Glomerular endothelial cell (primary cell): ENCODE measurements around the gene MUCL3. TPM values are rescaled to one million over a fixed set of nuclear protein-coding genes. Genes with fewer than 3 reads are reported as not detected.
"Not testable (repeated sequence)": the region's sequence is repeated elsewhere in the genome, so short reads cannot be mapped to it uniquely, and the experiment has no call there.

Experiments
- DNase-seq: peaks from one replicate; pipeline ENCODE4 v3.0.0-alpha.2; 2011; ENCODE audit warnings: low read depth, low spot score; ENCODE audit errors: extremely low read depth
- total RNA-seq: library from RNA; depleted of rRNA; stranded (reverse); fragments of >200 nt; gene quantifications from 2 replicates; pipeline ENCODE4 v1.2.3, GENCODE V29; 2015

Gene MUCL3, protein sequence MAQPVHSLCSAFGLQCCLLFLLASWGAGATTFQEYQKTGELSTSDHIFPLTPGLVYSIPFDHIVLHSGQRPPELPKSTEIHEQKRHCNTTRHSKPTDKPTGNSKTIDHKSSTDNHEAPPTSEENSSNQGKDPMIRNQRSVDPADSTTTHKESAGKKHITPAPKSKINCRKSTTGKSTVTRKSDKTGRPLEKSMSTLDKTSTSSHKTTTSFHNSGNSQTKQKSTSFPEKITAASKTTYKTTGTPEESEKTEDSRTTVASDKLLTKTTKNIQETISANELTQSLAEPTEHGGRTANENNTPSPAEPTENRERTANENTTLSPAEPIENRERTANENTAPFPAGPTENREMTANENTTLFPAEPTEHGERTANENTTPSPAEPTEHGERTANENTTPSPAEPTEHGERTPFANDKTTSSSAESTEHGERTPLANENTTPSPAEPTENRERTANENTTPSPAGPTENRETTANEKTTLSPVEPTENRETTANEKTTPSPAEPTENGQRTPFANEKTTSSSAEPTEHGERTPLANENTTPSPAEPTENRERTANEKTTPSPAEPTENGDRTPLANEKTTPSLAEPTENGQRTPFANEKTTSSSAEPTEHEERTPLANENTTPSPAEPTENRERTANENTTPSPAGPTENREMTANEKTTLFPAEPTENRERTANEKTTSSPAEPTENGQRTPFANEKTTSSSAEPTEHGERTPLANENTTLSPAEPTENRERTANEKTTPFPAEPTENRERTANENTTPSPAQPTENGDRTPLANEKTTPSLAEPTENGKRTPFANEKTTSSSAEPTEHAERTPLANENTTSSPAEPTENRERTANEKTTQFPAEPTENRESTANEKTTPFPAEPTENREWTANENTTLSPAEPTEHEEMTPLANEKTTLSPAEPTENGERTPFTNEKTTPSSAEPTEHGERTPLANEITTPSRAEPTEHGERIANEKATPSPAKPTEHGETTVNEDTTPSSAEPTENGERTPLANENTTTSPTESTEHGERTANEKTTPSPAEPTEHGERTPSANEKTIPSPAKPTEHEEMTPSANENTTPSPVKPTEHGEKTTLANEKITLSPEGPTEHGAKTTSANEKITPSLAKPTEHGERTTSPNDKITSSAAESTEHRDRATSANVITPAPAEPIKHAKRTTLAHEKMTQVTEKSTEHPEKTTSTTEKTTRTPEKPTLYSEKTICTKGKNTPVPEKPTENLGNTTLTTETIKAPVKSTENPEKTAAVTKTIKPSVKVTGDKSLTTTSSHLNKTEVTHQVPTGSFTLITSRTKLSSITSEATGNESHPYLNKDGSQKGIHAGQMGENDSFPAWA (N-terminal part only)
- total RNA-seq = not detected in 2 replicates

DNA sequence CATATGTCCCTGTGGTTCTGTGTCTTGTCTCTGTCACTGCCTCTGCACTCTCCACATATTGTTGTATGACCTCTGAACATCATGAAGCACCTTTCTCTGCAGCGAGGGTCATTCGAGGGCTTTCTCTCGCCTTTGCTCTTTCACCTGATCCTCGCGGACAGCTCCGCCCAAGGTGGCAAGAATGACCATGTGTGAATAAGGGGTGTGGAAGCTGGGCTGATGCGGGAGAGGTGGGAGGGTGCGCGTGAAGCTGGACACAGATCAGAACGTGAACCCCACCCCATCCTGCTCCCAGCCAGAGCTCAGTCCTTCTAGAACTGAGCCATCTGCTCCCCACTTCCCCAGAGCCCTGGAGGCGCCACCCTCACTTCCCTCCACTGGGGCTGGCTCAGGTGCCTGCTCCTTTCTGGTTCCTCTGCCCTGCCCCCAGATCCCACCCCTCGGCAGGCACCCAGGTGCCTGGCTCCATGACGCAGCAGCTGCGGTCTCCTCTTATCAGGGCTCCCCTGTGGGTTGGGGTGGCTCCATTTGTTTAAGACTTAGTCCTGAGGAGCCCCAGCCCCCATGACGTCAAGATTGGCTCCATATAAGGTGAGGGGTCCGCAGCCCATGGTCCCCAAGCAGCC, at the start of gene MUCL3:
MUCL3 (plus strand) TSS at position 613 of the 626 bp plus-strand sequence. CDS start 27 bp downstream, outside the sequence.
- DNase-seq = no peak

DNA sequence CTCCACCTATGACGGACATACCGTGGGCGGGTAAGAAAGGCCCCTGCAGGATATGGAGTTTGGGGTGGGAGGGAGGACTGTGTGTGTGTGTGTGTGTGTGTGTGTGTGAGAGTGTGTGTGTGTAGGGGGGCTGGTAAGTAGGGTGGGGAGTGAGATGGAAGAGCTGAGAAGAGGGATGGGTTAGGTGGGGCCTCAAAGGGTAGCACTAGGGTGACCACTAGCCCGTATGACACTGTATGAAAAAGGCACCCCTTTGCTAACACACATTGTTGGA, 49.4 kb upstream of the MUCL3 start:
- no peak for DNase-seq

DNA sequence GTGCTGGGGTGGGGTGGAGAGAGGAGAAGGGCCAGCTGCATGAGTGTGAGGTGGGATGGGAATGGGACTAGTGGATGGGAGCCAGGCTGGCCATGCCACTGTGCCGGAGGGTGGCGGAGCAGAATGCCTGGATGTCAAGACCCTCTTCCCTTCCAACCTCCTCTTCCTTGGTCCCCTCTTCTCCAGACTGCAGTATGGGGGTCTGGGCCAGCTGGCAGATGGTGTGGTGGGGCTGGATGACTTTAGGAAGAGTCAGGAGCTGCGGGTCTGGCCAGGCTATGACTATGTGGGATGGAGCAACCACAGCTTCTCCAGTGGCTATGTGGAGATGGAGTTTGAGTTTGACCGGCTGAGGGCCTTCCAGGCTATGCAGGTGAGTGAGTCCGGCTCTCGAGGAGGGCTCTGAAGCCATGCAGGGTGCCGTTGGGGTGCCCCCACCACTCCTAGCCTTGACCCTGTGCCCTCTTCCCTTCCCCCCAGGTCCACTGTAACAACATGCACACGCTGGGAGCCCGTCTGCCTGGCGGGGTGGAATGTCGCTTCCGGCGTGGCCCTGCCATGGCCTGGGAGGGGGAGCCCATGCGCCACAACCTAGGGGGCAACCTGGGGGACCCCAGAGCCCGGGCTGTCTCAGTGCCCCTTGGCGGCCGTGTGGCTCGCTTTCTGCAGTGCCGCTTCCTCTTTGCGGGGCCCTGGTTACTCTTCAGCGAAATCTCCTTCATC, 48.8 kb upstream of the MUCL3 start:
- no peak for DNase-seq

DNA sequence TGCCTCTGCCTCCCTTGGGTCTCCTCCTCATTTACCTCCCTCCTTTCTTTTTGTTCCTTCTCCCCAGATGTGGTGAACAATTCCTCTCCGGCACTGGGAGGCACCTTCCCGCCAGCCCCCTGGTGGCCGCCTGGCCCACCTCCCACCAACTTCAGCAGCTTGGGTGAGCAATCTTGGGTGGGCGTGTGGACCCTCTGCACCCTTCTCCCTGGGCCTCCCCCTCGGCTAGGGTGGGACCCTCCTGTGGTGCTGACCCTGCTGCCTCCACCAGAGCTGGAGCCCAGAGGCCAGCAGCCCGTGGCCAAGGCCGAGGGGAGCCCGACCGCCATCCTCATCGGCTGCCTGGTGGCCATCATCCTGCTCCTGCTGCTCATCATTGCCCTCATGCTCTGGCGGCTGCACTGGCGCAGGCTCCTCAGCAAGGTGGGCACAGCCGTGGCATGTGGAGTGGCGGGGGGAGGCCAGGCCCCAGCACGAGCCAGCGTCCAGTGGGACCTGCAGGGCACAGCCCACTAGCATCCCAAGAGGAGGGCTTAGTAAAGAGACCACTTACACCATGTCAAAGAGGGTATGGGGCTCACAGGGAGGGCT, 47.7 kb upstream of the MUCL3 start:
- DNase-seq = no peak

DNA sequence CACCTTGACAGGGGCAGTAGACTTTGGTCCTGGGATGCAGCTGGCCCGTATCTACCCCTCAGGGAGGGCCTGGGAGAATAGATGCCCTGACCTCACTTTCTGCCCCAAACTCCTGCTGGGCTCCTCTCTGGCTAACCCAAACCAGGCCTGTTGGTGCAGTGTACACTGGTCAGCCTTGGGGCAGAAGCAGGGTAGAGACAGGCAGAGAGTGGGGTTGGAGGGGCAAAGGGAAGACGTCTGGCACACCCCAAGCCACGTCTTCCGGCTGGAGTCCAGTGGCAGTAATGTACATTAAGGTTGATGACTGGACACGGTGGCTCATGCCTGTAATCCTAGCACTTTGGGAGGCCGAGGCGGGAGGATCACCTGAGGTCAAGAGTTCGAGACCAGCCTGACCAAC, 47.1 kb upstream of the MUCL3 start:
- no peak for DNase-seq

DNA sequence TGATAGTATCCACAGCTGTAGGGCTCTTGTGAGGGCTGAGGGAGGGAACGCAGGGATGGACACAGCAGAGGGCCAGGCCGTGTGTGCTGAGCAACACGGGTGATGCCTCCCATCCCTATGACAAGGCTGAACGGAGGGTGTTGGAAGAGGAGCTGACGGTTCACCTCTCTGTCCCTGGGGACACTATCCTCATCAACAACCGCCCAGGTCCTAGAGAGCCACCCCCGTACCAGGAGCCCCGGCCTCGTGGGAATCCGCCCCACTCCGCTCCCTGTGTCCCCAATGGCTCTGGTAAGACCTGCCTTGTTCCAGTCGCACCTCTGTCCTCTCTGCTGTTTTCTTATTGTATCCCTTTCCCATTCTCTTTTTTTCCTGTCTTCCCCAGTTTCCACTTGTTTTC, 46.4 kb upstream of the MUCL3 start:
- no peak for DNase-seq

DNA sequence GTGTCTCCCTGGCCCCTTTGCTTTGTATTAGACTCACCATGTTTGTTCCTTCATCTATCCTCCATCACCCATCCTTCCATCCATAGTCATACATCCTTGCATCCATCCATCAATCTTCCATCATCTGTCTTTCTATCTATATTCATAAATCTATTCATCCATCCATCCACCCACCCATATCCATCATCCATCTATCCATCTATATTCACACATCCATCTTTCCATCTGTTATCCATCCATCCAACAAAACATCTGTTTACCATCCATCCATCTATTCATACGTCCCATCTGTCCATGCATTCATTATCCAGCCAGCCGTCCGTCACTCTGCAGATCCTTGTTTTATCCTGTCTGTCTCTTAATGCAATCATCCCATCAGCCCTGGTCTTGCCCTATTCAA, 45.8 kb upstream of the MUCL3 start:
- no peak for DNase-seq

DNA sequence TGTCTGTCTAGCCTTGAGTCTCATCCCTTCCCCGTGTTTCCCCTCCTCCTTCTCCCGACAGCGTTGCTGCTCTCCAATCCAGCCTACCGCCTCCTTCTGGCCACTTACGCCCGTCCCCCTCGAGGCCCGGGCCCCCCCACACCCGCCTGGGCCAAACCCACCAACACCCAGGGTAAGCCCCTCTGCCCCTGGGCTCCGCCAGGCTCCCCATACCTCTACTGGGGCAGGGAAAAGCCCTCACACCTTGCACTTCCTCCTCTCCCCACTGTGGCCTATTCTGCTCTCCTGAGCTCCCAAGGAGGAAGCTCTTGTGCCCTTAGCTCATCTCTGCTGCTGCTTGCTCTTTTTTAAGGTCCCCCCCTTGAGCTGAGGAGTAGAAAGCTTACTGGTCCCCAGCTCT, 45.4 kb upstream of the MUCL3 start:
- DNase-seq = no peak

DNA sequence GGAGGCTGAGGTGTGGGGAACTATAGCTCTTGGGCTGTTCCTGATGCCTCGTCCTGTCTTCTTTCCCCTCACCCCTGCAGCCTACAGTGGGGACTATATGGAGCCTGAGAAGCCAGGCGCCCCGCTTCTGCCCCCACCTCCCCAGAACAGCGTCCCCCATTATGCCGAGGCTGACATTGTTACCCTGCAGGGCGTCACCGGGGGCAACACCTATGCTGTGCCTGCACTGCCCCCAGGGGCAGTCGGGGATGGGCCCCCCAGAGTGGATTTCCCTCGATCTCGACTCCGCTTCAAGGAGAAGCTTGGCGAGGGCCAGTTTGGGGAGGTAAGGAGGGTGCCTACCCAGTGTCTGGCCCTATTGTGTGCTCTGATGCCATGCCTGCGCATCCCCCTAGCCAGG, 44.2 kb upstream of the MUCL3 start:
- no peak for DNase-seq

DNA sequence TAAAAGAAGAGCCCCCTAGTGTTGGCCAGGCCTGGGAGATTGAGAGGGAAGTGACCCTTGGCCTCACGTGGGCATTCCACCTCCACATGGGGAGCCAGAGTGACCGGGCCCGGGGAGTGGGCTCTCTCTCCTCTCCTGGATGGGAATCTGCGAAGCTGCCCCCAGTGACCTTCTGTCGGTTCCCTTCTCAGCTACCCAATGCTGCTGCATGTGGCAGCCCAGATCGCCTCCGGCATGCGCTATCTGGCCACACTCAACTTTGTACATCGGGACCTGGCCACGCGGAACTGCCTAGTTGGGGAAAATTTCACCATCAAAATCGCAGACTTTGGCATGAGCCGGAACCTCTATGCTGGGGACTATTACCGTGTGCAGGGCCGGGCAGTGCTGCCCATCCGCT, 42.9 kb upstream of the MUCL3 start:
- DNase-seq = no peak

DNA sequence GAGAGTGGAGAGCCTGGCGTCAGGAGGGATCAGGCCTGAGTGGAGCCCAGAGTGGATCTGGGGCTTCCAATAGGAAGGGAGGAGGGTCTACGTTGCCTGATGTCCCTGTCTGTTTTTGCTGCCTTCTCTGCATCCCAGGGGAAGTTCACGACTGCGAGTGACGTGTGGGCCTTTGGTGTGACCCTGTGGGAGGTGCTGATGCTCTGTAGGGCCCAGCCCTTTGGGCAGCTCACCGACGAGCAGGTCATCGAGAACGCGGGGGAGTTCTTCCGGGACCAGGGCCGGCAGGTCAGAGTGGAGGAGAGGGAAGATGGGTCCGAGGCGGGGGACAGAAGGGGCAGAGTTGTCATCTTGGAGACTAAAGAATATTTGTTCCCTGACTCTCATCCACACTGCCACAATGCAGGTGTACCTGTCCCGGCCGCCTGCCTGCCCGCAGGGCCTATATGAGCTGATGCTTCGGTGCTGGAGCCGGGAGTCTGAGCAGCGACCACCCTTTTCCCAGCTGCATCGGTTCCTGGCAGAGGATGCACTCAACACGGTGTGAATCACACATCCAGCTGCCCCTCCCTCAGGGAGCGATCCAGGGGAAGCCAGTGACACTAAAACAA, 41.9 kb upstream of the MUCL3 start:
- DNase-seq = no peak

DNA sequence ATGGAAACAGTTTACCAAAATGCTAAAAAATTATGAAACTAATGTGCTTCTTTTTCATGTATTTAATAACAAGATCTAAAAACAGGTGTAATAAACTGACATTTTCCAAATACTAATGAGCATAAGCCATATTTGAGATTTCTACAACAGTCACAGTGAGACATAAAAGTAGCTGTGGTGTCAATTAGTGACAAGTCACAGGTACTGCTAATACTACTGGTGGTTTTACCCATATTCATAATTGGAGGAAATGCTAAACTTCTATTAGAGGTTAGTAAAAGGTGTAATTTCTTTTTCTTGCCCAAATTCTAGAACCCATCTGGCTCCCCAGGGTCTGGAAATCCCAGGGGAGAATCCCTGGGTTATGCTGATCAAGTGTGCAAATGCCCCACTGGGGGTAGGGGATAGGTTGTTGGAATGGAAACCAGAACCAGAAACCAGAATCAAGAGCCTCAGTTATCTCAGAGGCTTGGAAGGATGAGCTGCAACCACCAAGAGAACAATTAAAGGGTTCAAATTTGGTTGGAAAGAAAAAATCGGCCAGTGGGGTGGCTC, 39.8 kb upstream of the MUCL3 start:
- DNase-seq = no peak

DNA sequence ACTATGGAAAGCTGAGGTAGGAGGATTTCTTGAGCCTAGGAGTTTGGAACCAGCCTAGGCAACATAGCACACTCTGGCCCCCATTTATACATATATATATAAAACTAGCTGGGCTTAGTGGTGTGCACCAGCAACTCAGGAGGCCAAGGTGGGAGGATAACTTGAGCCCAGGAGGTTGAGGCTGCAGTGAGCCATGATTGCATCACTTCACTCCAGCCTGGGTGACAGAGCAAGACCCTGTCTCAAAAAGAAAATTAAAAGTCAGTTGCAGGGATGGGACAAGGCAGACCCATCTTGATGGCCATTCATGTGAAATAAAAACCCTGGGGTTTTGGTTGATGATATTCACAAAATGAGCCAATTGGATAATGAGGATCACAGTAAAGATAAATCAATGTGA, 39.3 kb upstream of the MUCL3 start:
- DNase-seq = no peak

DNA sequence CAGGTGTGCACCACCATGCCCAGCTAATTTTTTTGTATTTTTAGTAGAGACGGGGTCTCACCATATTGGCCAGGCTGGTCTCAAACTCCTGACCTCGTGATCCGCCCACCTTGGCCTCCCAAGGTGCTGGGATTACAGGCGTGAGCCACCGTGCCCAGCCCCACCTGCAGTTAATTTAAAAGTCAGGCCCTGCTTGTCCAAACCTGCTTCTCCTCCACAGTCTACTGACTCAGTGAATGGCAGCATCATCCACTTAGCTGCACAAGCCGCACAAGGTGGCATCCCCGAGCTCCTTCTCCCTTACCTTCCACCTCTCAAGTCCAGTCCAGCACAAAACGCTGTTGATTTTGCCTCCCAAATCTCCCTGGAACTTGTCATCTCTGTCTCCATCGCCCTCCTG, 38.6 kb upstream of the MUCL3 start:
- not testable (repeated sequence) for DNase-seq

DNA sequence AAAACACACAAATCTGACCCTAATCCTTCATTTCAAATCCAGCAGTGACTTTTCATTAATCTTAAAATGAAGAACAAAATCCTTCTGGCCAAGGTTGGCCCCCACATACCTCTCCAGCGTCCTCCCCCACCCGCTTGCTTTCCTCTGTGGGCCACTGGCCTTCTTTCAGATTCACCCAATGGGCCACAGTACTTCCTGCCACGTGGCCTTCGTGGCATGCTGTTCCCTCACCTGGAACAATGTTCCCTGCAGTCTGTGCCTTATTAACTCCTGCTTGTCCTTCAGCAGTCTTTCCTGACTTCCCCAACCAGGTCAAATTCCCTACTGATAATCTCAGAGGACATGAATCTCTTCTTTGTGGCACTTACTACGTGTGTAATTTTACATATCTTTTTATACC, 38.1 kb upstream of the MUCL3 start:
- DNase-seq = no peak

DNA sequence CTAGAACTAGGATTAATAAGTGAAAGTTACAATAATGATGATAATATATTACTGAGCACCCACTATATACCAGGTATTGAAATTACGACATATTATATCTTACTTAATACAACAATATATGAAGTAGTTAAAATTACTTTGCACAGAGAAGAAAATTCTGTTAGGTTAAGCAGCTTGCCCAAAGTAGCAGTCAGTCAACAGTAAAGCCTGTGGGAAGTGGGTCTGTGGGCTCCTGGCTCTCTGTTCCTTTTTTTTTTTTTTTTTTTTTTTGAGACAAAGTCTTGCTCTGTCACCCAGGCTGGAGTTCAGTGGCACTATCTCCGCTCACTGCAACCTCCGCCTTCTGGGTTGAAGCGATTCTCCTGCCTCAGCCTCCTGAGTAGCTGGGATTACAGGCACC, 37.5 kb upstream of the MUCL3 start:
- no peak for DNase-seq

DNA sequence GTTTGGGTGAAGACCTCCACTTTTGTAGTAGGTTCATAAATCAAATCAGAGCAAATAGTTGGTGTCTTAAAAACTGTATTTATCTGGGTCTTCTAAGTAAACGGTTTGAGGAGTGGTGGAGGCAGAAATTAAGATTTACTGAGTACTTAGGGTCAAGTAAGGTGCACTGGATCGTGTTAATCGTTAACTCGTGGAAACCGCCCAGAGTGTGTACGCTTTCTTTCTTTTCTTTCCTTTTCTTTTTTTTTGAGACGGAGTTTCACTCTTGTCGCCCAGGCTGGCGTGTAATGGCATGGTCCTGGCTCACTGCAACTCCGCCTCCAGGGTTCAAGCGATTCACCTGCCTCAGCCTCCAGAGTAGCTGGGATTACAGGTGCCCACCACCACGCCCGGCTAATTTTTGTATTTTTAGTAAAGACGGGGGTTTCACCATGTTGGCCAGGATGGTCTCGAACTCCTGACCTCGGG, 33.4 kb upstream of the MUCL3 start:
- DNase-seq = not testable (repeated sequence)

DNA sequence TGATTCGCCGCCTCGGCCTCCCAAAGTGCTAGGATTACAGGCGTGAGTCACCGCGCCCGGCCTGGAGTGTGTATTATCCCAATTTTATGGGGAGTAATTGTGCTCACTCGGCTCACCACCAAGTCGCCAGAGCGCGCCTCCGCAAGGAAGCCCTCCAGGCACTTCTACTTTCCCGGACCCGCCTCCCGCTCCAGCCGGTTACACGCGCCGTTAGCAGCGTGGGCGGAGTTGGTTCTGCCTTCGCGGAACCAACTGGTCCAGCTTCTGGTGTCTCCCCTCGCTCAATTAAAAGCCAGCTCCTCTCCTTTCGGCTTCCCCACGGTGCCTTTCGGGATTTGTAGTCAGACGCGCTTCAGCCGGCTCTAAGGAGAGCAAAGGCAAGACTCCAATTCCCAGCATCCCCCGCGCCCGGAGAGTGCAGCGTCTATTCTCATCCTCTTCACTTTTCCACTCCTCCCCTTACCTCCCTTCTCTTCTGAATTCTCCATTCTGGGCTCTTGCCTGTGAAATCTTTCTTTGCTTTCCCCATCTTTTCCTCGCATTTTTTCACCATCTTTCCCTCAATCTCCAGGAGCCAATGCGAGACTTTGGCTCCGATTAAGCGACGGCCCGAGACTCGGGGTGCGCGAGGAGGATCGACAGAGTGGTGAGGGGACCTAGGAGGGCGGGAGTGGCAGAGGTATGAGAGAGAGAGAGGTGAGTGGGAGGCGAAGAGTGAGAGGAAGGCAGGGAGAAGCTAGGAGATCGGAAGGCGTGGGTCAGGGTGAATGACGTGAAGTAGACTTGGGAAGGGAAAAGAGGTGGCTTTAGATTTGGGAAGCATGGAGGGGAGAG, 32.8 kb upstream of the MUCL3 start, which contains the start of gene GTF2H4:
GTF2H4 (plus strand) TSS at position 450 of the 834 bp plus-strand sequence.
- peak; percentile 93 for DNase-seq
